NCI-H1105 (cell line): ENCODE measurements around the gene CD82.

Experiments used
- DNase-seq: peaks from one replicate; lab custom pipeline; 2025; lab: John Stamatoyannopoulos, UW

CD82 gene

DNA sequence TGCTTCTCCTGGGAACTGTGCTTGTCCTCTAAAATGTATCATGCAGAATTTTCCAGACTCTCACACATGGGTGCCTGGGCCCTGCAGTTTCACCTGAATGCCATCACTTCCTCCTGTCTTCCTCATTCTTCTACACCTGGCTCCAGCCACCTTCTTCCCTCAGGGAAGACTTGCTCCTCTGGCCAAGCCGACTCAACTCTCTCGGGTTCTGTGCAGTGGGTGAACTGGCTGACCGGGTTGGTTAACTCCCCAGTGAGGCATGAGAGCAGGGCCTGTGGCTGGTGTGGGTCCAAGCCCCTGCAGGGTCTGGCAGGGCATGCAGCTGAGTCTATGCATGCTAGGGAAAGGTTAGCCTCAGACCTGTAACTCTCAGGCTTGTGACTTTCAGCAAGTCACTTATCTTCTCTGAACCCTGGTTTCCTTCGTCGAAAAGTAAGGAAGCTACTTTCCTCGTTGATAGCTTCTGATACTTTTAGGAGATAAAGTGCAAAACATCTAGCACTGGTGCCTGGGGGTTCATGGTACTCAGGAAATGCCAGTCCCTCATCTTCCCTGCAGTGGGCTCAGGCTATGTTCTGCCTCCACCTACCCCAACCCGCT, 11.9 kb downstream of the CD82 start:
- DNase-seq, result no peak

DNA sequence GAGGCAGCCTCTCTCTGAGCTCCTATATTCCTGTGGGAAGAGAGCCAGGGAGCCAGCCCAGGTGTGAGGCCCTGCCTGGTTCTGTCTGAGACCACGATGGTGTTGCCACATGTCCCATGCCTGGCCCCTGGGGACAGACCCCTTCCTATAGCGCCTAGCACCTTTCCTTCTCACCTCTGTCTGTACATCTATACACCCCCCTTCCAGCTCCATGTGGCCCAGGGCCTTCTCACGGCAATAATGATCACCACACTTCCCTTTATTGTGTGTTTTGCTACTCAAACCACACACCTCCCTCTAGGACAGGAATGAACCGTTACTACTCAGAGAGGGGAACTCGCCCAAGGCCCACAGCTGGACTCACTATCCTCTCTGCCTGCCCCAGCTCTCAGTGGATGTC, 12.8 kb downstream of the CD82 start:
- DNase-seq, result no peak

DNA sequence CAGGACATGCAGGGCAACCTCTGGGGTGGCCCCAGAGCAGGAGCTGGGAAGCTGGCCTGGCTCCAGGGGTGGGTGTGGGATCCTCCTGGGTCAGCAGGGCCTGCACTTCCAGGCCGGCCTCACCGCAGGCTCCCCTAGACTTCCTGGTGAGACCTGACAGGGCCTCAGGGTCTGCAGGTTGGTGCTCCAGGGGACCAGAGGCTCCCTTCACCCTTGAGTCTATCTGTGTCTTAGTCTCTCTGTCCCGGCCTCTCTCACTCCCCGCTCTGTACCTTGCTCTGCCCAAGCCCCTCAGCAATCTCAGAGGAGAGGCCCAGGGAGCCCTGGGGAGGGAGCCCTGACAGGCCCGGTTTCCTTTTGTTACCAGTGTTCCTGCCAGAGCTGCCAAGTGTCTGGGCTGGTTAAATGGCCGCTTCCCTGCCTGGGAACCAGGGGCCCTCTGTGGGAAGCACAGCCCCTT, 13.9 kb downstream of the CD82 start:
- DNase-seq, result no peak

DNA sequence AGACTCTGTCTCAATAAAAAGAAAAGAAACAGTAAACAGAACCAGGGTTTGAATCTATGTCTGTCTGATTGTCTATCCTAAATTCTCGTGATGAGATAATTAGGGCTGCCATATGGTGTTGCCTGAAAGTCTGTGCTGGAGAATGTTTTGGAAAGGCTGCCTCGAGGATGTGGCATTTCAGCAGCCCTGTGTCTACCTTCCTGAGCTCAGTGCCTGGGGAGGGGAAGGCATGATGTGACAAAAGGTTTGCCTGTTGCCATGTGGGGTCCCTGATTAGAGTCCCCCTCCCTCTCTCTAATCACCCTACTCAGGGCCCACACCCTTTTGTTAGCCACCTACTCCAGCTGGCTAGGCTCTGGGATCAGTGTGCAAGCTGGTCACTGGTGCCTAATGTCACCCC, 15.2 kb downstream of the CD82 start:
- DNase-seq, result no peak

DNA sequence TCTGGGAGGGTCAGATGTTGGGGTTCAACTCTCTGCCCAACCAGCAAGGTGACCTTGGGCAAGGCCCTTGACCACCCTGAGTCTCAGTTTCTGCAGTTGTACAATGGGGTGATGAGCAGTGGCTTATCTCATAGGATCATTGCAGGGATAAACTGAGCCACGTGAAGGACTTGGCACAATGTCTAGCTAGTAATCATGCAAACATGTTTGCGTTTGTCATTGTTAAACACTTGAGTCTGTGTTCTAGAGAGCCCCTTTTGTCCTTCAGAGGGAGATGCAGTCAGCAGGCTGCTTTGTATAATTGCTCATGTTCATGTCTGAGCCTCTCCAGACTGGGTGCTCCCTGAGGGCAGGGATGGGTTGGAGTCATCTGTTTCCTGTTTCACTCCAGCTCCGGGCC, 15.8 kb downstream of the CD82 start:
- no peak for DNase-seq

DNA sequence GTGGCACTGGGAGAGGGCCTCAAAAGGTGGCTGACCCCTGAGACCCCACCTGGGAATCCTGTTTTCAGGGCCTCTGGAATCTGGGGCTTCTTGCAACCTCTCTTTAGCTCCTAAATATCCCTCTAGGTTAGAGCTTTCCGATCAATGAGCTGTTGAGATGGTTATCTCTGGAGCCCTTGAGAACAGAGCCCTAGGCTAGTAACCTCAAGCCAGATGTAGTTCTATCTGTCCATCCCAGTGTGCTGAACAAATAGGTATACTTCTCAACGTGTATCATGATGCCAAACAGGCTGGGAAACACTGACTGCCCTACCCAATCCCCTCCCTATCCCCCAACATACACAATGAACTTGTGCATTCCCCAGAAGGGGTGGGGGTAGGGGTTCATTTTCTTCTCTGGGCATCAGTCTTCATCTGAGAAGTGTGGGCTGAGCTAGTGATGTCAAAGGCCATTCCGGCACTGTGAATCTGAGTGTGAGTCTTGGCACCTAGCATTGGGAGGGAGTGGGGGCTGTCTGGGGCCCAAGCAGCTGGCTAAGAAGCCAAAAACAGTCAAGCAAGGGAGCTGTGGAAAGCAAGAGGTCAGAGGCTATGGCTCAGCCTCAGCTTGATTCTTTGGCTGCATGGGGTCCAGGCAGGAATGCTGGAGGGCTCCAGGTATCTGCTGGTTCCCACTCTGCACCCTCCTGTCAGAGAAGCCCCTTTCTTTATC, 17.3 kb downstream of the CD82 start:
- DNase-seq, result no peak

DNA sequence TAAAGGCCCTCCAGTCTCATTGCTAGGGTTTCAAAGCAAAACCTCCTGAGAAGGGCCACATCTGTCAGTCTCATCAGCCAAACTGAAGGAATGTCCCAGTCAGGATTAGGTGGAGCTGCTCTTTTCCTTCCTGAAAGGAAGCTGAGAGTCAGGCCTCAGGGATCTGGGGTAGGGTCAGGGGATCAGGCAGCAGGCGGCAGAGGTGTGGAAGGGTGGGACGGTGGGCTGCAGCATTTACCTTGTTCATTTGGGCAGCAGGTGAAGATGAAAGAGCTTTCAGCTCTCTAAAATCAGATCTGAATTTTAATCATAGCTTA, 17.8 kb downstream of the CD82 start:
- no peak for DNase-seq

DNA sequence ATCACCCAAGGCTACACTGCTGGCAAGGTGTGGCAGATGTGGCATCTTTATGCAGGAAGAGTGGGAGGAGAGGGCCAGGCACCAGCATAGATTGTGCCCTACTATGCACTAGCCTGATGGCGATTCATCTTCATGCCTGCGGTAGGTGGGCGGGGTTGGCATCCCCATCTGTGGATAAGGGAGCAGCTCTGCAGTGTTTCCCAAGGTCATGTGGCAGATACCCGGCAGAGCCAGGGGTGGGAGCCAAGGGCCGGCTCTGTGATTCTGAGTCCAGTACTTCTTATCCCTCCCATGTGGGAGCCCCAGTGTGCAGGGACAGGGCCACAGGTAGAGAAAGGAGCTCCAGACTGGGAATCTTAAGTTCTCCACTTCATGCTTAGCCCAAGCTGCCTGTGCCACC, 20.0 kb downstream of the CD82 start:
- no peak for DNase-seq

DNA sequence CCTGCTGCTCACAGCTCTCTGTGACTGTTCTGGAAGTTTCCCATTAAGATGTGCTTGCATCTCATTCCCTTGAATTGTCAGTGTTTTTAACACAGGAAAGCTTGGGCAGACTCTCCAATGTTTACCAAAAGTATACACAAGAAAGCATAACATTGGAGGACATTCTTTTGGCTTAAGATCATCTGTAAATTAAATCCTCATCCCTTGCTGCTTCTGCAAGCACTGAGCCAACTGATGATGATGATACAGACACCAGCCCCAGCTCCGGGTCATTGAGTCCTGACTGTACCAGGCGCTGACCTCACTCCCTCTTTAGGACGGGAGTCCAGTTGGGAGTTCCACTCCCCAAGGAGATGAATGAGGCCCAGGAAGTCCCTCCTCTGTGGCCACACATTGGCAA, 23.8 kb downstream of the CD82 start:
- DNase-seq, result no peak

DNA sequence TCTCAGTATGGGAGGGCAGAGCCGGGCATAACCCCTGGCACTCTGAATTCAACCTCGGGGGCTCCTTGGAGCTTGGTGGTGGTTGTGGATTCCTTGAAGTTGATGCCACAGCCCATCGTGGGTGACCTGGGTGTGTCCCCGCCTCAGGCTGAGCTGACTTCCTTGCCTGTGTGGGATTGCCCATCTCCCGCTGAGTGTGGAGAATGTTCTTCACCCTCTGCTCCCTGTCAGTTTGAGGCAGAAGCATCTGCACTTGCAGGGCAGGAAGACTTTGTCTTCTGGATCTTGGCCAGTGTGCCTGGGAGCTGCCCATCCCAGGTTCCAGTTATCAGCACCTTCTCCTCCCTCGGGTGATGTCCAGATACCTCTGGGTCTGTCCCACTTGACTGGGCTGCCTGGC, 25.3 kb downstream of the CD82 start:
- no peak for DNase-seq

DNA sequence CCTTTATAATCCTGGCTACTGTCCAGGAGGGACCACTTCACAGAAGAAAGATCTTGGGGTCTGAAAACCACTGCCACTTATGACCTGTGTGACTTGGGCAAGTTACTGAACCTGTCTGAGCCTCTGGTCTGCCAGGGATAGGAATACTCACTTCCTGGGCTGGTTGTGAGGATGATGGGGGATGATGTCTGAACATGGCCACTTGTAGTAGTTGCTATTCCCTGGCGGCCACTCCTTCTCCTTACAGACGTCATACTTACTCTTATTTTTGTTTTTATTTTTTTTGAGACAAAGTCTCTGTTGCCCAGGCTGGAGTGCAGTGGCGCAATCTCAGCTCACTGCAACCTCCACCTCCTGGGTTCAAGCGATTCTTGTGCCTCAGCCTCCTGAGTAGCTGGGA, 26.1 kb downstream of the CD82 start:
- no peak for DNase-seq

DNA sequence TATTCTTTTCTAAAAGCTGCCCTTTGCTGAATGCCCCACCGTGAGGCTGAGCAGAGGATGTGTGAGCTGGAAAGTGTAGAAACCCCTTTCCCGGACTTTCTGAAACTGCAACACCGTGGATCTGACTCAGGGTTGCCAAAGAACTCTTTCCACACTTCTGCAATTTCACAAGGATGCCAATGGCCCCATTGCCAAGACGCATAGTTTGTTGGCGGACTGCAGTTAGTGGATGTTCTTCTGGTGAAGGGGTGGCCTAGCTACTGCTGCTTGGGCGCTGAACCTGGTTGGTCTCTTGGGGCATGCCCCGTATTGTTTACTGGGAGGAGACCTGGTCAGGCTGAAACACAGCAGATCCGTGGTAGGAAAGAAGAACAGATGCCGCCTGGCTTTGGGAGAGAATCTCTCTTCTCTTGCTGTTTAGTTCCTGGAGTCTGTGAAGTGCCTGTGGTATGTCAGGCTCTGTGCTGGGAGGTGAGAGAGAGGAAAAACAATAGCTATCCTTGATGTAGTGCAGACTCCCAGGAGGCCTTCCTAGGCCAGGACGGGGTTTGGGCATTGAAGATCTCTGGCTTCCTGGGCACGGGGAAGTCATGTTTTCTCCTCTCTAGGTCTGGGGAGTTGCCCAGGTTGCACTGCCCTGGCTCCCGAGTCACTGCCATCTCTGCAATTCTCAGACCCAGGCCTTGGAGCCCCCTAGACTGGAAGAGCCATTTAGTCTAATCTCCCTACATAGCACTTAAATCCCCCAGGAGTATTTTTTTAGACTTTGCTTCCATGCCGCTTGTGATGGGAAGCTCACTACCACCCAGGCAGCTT, 26.9 kb downstream of the CD82 start:
- DNase-seq, result no peak

DNA sequence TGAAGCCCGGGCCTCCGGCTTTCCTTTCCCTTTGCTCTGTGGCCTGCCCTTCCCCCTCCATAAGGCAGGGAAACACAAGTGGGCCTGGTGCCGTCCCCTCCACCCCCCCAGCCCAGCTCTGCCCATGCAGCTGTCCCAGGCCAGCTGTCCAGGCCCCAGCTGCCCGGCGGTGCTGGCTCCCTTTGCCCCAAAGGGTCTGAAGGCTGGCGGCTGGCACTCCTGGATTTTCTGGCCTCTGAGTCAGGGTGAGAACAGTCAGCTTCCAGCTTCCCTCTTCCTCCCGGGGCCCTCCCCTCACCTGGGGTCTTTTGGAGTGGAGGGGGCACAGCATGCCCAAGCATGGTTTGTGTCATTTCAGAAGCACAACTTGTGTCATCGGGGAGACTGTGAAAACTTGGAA, 27.8 kb downstream of the CD82 start:
- DNase-seq, result no peak

DNA sequence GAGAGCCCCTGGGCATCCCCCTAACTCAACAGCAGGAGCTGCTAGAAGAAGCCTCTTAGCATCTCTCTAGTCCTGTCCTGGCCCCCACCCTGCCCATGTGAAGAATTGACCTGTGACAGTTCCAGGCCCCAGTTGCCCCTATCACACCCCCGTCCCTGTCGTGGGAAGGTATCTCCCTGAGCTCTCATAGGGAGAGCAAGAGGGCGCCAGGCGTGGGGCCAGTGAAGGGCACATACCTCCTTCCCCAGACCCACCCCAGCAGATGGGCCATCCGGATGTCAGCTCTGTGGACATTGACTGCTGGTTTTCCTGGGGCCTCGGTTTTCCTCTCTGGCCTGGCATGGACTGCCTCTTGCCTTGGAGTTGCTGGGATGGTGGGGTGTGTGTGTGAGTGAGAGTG, 29.5 kb downstream of the CD82 start:
- DNase-seq, result no peak

DNA sequence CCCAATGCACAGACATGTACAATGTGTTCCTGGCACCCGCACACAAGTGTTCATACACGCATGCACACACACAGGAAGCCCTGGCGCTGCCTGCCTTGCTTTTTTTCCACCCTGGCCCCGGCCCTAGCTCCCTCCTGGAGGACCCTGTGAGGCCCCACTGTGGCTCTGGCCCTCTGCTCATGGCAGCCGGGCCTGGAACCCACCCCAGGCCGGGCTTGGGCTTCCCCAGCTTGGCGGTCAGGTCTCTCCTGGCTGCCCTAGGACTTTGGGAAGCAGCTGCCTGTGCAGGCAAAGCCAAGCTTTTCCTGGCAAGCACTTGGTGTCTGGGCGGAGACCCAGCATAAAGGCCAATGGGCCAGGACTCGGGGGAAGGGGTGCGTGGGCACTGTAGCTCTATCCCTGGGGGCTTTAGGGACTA, 30.5 kb downstream of the CD82 start:
- DNase-seq, result no peak

DNA sequence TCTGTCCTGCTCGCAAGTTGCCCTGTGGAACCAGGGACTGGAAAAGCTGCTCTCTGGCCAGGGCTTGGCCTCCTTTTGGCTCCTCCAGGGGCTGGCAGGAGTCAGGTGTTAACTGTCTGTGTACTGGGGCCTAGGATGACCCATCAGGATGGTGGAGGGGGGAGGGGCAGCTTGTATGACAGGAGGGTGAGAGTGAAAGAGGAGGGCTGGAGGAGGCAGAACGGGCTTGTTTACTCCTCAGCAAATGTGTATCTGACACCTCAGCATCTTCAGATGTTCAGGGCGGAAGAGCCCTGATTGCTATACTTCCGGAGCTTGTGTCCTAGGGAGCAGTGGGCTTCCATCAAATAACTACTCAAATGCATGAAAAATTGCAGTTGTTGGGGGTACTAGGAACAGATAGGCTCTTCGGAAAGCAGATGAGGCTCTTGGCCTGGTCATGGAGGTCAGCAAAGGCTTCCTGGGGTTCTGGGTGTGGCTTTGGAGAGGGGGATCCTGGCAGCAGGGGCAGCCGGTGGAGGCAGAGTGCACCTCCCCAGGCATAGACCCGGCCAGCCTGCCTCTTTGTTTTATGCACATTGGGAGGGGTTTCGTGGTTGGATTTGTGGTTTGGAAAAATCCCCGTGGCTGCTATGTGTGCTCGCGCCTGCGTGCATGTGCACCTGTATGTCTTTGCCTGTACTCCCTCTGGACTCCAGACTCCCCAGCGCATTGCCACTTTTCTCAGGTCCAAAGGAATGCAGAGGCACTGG, 31.2 kb downstream of the CD82 start:
- DNase-seq, result no peak

DNA sequence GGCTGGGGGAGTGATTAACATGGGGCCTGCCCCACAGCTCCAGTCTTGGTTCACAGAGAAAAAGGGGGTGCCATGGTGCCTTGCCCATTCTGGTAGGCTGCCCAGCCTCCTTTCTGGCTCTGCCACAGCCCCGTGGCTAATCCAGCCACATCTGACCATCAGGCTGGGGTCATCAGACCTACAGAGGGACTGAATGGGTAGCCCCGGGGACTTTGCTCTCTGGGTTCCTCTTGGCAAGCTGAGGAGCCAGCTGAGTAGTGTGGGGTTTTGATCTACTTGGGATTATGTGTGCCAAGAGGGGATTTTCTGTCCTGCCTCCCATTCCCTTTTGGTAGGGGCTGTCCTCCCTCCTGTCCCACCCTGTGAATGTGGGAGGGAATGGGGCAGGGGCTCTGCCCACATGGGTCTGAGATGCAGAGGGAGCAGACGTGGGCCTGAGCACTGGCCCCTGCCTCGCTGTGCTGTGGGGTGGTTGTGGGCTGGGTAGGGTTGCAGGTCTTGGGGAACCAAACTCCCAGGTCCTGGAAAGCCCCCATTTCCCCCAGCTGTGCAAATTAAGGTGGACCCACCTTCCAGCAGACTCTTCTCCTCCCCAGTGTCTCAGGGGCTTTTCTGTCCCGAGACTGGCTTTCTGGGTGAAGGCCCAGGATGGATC, 32.0 kb downstream of the CD82 start:
- no peak for DNase-seq

DNA sequence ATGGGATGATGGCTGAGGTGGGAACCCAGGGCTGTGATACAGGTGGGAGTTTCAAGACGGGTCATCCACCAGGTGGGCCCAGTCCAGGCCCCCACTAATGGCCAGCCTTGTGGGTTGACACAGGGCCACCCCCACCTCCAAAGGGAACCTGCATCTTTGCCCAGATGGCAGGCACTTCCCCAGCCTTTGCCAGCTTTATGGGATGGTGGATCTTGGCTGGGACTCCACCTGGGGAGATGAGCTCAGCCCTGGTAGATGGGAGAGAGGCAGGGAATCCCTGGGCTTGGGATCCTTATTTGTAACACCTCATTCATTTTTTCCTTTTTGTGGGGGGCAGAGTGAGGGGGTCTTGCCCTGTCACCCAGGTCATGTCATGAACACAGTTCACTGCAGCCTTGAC, 33.4 kb downstream of the CD82 start:
- no peak for DNase-seq

DNA sequence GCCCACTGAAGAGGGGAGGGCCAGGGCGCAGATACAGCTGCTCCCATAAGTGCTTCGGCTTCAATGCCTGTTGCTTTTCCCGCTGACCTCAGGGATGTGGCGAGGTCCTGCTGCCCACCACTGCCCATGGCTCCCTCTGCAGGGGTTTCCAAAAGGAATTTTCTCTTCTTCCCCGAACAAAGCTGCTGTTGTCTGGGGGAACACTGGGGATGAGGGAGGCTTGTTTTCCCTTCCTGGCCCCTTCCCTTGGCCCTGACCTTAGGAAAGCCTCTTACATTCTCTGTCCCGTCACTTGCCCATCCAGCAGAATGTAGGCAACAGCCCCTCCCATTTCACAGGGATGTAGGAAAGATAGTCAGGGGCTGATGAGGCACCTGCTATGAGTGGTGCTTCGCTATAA, 34.8 kb downstream of the CD82 start:
- no peak for DNase-seq

DNA sequence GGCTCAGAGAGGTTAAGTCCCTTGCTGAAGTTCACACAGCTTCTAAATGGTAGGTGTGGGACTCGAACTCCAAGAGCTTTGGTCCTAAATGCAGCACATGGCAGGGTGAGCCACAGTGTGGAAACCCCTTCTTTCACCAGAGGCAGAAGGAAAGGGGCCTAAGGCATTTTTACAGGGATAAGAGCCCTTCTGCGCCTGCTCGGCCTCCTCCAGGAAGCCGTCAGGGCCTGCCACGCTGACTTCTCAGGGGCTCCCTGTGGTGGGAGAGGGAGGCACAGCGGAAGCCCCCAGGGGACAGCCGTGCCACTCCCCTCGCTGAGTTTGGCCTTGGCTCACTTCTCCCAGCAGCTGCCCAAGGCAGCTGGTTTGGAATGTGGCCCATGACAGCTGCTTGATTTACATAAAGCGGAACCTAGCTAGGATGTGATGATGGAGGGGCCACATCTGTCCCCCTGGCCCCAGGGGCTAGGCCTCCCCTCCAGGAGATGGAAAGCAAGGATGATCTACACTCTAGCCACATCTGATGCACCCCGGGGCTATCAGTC, 35.4 kb downstream of the CD82 start:
- DNase-seq, result no peak

DNA sequence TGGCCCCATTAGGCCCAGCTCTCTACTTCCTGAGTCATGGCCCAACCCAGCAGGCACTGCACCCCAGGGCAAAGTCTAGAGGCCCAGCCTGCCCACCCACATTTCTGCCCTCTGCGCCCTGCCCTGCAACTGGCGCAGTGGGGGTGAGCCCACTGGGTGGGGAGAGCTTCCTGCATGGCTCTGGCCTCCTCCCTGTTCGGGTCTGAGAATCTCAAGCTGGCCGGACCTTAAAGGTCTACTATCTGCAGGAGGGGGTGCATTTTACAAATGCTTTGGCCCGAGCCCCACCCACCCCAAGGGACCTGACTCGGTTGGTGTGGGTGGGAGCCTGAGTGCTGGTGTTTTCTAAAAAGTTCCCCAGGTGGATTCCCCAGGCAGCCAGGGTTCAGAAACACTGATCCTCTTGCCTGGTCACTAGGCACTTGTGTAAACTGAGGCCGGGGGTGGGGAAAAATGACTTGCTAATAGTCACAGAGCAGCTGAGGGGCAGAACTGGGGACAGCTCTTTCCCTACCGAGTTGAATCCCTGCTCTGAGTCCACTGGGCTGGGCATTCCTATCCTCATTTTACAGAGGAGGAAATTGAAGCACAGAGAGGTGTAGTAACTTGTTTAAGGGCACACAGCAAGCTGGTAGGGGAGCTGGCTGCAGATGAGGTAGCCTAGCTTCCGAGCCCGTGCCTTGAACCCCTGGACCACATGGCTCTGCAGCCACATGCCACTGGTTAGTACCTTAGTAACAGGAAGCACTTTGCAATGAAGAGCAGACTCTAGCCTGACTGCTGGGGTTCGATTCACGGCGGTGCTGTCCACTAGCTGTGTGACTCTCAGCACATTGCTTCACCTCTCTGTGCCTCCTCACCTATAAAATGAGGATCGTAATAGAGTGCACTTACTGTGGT, 36.3 kb downstream of the CD82 start:
- DNase-seq, result no peak
